NT2/D1 (cell line): ENCODE data around the gene MLH3.
A peak's percentile ranks its signal among the peaks of the same experiment; 100 is the strongest.
"Not testable (repeated sequence)": the region's sequence is repeated elsewhere in the genome, so short reads cannot be mapped to it uniquely, and the experiment has no call there.

ENCODE experiments used
- DNase-seq: peaks from one replicate; pipeline ENCODE4 v3.0.0-alpha.2; 2011; ENCODE audit warnings: low read depth, low spot score
- H3K27me3 ChIP-seq: 2 replicates; pipeline ENCODE4 v1.6.0; 2011; ENCODE audit warnings: mild to moderate bottlenecking; ENCODE audit not compliant: insufficient read length, insufficient read depth
- H3K36me3 ChIP-seq: 2 replicates; pipeline ENCODE4 v1.6.1; 2011; ENCODE audit warnings: mild to moderate bottlenecking, low read length, mixed read lengths; ENCODE audit not compliant: insufficient read depth, insufficient read length
- H3K4me1 ChIP-seq: 2 replicates; pipeline ENCODE4 v1.5.1; 2011; ENCODE audit not compliant: insufficient read depth, insufficient read length
- H3K4me3 ChIP-seq: 2 replicates; pipeline ENCODE4 v1.5.1; 2011; ENCODE audit warnings: low read depth; ENCODE audit not compliant: insufficient read length
- H3K9ac ChIP-seq: 2 replicates; pipeline ENCODE4 v1.6.0; 2011; ENCODE audit warnings: low read depth; ENCODE audit not compliant: insufficient read length
- H3K9me3 ChIP-seq: 2 replicates; pipeline ENCODE4 v1.5.1; 2011; ENCODE audit warnings: mild to moderate bottlenecking, low read length; ENCODE audit not compliant: insufficient read depth
- SUZ12 ChIP-seq: IDR thresholded peaks from 2 replicates; pipeline ENCODE4 v1.6.1; 2011; ENCODE audit not compliant: insufficient read length, insufficient read depth; ENCODE audit errors: extremely low read depth
- YY1 ChIP-seq: IDR thresholded peaks from 2 replicates; pipeline ENCODE4 v1.6.1; 2011; ENCODE audit not compliant: insufficient read length, insufficient read depth
- ZNF274 ChIP-seq: IDR thresholded peaks from 2 replicates; pipeline ENCODE4 v1.6.1; 2011; ENCODE audit warnings: mild to moderate bottlenecking, low read depth, low read length

Gene MLH3

GRCh38 chr14:75002392-75003249 is 48.6 kb downstream of the MLH3 start, which contains the start of gene EIF2B2:
Gene EIF2B2 (plus strand): TSS chr14:75002921. CDS start chr14:75002991, 70 bp downstream.
- peak within 1 kb of the TSS; percentile 95 for H3K9ac ChIP-seq
- H3K9me3 ChIP-seq, result no peaks in the 10 kb centered on the region
- peak; percentile 93 for DNase-seq
- peaks cover 36% of the 10 kb centered on the region for H3K36me3 ChIP-seq
- H3K4me1 ChIP-seq, result peaks cover 2% of the 10 kb centered on the region
- H3K27me3 ChIP-seq, result no peaks in the 10 kb centered on the region
- TF ChIP-seq YY1, result no peak
- peak within 1 kb of the TSS; percentile 95 for H3K4me3 ChIP-seq

- H3K36me3 ChIP-seq, result peaks cover 28% of the 10 kb centered on the region
- H3K4me3 ChIP-seq, result peak overlapping the region; percentile 37
- H3K4me1 ChIP-seq, result peaks cover 2% of the 10 kb centered on the region
- no peak for DNase-seq
- peak overlapping the region; percentile 8 for H3K9ac ChIP-seq
- H3K27me3 ChIP-seq, result no peaks in the 10 kb centered on the region
- no peak for TF ChIP-seq SUZ12
- no peak for TF ChIP-seq YY1
- TF ChIP-seq ZNF274, result no peak
- no peaks in the 10 kb centered on the region for H3K9me3 ChIP-seq
Measured at GRCh38 chr14:75001899-75002298, 49.4 kb downstream of the MLH3 start.

DNA sequence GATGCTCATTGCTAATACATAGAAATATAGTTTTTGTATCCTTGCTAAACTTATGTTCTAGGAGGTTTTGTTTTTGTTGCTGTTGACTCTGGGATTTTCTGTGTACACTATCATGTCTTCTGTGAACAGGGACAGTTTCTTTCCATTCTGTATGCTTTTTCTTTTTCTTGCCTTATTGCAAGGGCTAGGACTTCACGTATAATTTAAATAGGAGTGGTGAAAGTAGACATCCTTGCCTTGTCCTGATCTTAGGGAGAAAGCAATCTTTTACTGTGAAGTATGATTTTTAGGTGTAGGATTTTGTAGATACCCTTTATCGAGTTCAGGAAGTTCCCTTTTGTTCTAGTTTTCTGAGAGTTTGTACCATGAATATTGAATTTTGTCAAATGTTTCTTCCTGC is 50.0 kb downstream of the MLH3 start:
- TF ChIP-seq YY1, result no peak
- TF ChIP-seq SUZ12, result no peak
- TF ChIP-seq ZNF274, result no peak
- Histone ChIP-seq H3K27me3 (no peaks in the 10 kb centered on the region), H3K4me3 (no peak overlapping the region), H3K4me1 (peaks cover 2% of the 10 kb centered on the region), H3K36me3 (peaks cover 22% of the 10 kb centered on the region), H3K9me3 (0 out of 2 replicates have a peak, but pooled peaks cover 4% of the 10 kb centered on the region), H3K9ac (no peak overlapping the region)
- no peak for DNase-seq

GRCh38 chr14:74995781-74996180 is 55.5 kb downstream of the MLH3 start:
- not testable (repeated sequence) for H3K36me3 ChIP-seq, H3K9me3 ChIP-seq, H3K9ac ChIP-seq, DNase-seq, H3K27me3 ChIP-seq, H3K4me1 ChIP-seq, H3K4me3 ChIP-seq

- not testable (repeated sequence) for H3K4me1 ChIP-seq, H3K36me3 ChIP-seq, H3K27me3 ChIP-seq, H3K9ac ChIP-seq, H3K4me3 ChIP-seq, DNase-seq, H3K9me3 ChIP-seq
Measured at GRCh38 chr14:74994182-74994581, 57.1 kb downstream of the MLH3 start.

- Histone ChIP-seq H3K36me3 (no peaks in the 10 kb centered on the region), H3K9me3 (no peaks in the 10 kb centered on the region), H3K4me3 (no peak overlapping the region), H3K27me3 (no peaks in the 10 kb centered on the region), H3K4me1 (peaks cover 6% of the 10 kb centered on the region), H3K9ac (no peak overlapping the region)
- no peak for DNase-seq
- TF ChIP-seq ZNF274, result no peak
- no peak for TF ChIP-seq SUZ12
- no peak for TF ChIP-seq YY1
Measured at GRCh38 chr14:74988993-74989392, 62.3 kb downstream of the MLH3 start.

DNA sequence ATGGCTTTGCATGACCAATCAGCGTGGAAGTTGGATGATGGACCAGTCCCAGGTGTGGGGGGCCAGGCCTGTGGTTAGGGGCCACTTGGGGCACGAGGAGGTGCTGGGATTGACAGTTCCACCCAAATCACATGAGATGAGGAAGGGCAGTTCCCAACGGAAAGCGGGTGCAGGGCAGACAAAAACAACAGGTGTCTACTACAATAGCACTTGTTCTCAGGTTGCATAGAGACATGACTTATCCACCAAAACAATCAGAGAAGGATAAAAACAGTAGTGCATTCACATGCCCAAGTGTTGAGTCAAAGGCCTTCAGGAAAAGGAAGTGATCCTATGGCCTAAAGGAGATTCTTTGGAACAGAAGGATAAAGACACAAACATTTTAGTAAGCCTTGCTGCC is 63.1 kb downstream of the MLH3 start:
- H3K27me3 ChIP-seq, result no peaks in the 10 kb centered on the region
- no peak overlapping the region for H3K4me3 ChIP-seq
- no peaks in the 10 kb centered on the region for H3K36me3 ChIP-seq
- no peak for TF ChIP-seq SUZ12
- TF ChIP-seq ZNF274, result no peak
- no peak overlapping the region for H3K9ac ChIP-seq
- no peaks in the 10 kb centered on the region for H3K9me3 ChIP-seq
- H3K4me1 ChIP-seq, result peaks cover 6% of the 10 kb centered on the region
- no peak for DNase-seq

GRCh38 chr14:74985806-74986205 is 65.5 kb downstream of the MLH3 start:
- DNase-seq, result no peak
- no peaks in the 10 kb centered on the region for H3K9me3 ChIP-seq
- no peak overlapping the region for H3K4me3 ChIP-seq
- no peak overlapping the region for H3K9ac ChIP-seq
- no peaks in the 10 kb centered on the region for H3K27me3 ChIP-seq
- TF ChIP-seq YY1 (no peak), ZNF274 (no peak), SUZ12 (no peak)
- H3K36me3 ChIP-seq, result no peaks in the 10 kb centered on the region
- peaks cover 13% of the 10 kb centered on the region for H3K4me1 ChIP-seq
